Lung (tissue), 13 donors: ENCODE measurements around the gene COPS7A. TPM values are rescaled to one million over a fixed set of nuclear protein-coding genes. Genes with fewer than 3 reads are reported as not detected.

Experiments used
- ATAC-seq: fragments of 200-7000 bp; cut with Tn5 transposase; one replicate; pipeline ENCODE4 v1.9.1; 2020; ENCODE audit warnings: moderate number of reproducible peaks; ENCODE audit not compliant: insufficient read depth, low FRiP score
- DNase-seq, 3 donors: peaks; one replicate each; pipeline ENCODE4 v3.0.0-alpha.2; 2013 to 2017
- H3K27ac ChIP-seq, 2 donors: one replicate each; pipeline ENCODE4 v1.5.1; 2013; ENCODE audit warnings: mild to moderate bottlenecking in 2 of 2, moderate library complexity in 2 of 2, control low read depth in 1 of 2, inconsistent platforms in 1 of 2, low read depth in 1 of 2, low read length in 1 of 2
- H3K27me3 ChIP-seq, 3 donors: one replicate each; pipeline ENCODE4 v1.5.1; 2013; ENCODE audit warnings: low read length in 2 of 3; ENCODE audit not compliant: control insufficient read depth in 3 of 3, insufficient read depth in 3 of 3
- H3K36me3 ChIP-seq, 4 donors: one replicate each; pipeline ENCODE4 v1.5.1; 2013; ENCODE audit warnings: low read length in 4 of 4, mild to moderate bottlenecking in 1 of 4, moderate library complexity in 1 of 4; ENCODE audit not compliant: control insufficient read depth in 4 of 4, insufficient read depth in 4 of 4
- H3K4me1 ChIP-seq, 5 donors: one replicate each; pipeline ENCODE4 v1.5.1; 2013; ENCODE audit warnings: low read length in 5 of 5, mild to moderate bottlenecking in 2 of 5, moderate library complexity in 1 of 5; ENCODE audit not compliant: control insufficient read depth in 5 of 5, insufficient read depth in 5 of 5
- H3K4me3 ChIP-seq: one replicate; pipeline ENCODE4 v1.5.1; 2013; ENCODE audit warnings: mild to moderate bottlenecking, control low read depth, moderate library complexity
- H3K9ac ChIP-seq, 2 donors: one replicate each; pipeline ENCODE4 v1.5.1; 2013; ENCODE audit warnings: low read length in 2 of 2, control low read depth in 1 of 2; ENCODE audit not compliant: insufficient read depth in 1 of 2
- H3K9me3 ChIP-seq, 4 donors: one replicate each; pipeline ENCODE4 v1.5.1; 2013; ENCODE audit warnings: low read length in 3 of 4, mild to moderate bottlenecking in 1 of 4, moderate library complexity in 1 of 4; ENCODE audit not compliant: control insufficient read depth in 4 of 4, insufficient read depth in 3 of 4
- WGBS, 2 donors: extraction: QIAGEN DNeasy Blood & Tissue Kit; methylation state at CpG; one replicate each; pipeline ENCODE4 v1.1.7; 2013; 5-methylcytosine and 5-hydroxymethylcytosine counted together
- polyA plus RNA-seq, 2 donors: library from polyadenylated mRNA; stranded (reverse); fragments of 200-250 nt; gene quantifications; one replicate each; pipeline ENCODE4 v1.2.1, GENCODE V29; 2013
- small RNA-seq: library from RNA; depleted of rRNA; stranded (forward); fragments of <200 nt; gene quantifications from one replicate; pipeline ENCODE3, GENCODE V24; 2014; ENCODE audit warnings: low replicate concordance
- total RNA-seq, 2 donors: library from RNA; depleted of rRNA in 1 of 2; stranded (reverse); fragments of >200 nt in 1 of 2; gene quantifications; one replicate each; pipeline ENCODE4 v1.2.1, GENCODE V29; 2014 to 2021
- TF ChIP-seq, protein P1 (sequence below): IDR thresholded peaks from 2 replicates; pipeline ENCODE4 v1.5.1; 2012; ENCODE audit warnings: mild to moderate bottlenecking; ENCODE audit errors: control extremely low read depth, extremely low read depth
- donor health status: control.
- donor health status: control.
- donor health status: Bipolar disorder and iron deficiency.
- donor health status: healthy.
- donor health status: DM: yes; HTN: yes; CAD: no.

Gene COPS7A
- total and polyA plus RNA-seq, 4 donors, result 40.1 to 74.7 (median 61.2) TPM

DNA sequence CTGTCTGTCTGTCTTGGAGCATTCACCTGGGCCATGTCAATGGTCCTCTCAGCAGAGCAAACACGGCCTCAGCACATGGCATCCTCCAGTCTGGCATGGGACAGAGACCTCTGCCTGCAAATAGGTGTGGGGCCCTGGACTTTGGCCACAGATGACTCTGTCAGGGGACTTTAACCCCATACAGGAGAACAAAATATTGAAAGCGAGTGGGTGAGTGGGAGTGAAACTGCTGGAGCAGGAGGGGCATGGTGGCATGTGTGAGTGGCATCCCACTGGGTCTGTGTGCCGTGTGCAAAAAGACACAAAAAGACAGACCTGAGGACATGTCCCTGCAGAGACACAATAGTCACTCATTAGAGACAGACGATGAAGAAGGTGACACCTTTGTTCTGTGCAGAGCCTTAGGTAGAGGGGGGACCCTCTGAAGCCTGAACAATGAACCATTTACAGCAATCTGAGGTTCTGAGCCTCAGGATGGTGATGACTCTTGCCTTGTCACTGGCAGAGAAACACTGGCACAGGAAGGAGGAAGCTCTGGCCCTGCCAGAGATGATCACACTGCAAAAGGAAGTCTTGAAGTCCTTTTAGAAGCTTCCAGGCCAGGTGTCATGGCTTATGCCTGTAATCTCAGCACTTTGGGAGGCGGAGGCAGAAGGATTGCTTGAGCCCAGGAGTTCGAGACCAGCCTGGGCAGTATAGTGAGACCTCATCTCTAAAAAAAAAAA, 56.0 kb downstream of the COPS7A start:
- H3K27ac ChIP-seq, result no peak overlapping the region
- ATAC-seq, result no peak

DNA sequence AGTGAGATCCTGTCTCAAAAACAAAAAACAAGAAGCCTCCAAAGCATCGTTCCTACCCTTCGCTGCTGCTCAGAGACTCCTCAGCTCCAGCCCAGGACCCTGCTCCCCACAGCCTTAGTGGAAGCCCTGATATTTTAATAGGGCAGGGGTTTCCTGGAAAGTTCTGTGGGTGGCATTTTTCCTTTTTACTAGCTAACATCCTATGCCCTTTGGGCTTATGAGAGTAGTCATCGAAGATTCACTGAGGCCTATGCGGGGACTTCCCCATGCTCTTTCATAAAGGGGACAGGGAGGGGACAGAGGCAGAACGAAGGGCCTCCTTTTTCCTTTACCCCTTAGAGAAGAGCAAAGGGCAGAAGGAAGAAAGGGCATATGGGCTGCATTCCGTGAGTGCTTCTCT, 56.7 kb downstream of the COPS7A start:
- Histone ChIP-seq H3K27ac (no peak overlapping the region), H3K27me3 (no peaks in the 10 kb centered on the region), H3K4me3 (no peak overlapping the region), H3K4me1 (peaks cover 0 to 15% (median 2%) of the 10 kb centered on the region in 5 donors), H3K36me3 (no peaks in the 10 kb centered on the region), H3K9ac (no peak overlapping the region), H3K9me3 (no peaks in the 10 kb centered on the region)
- TF ChIP-seq, protein P1, sequence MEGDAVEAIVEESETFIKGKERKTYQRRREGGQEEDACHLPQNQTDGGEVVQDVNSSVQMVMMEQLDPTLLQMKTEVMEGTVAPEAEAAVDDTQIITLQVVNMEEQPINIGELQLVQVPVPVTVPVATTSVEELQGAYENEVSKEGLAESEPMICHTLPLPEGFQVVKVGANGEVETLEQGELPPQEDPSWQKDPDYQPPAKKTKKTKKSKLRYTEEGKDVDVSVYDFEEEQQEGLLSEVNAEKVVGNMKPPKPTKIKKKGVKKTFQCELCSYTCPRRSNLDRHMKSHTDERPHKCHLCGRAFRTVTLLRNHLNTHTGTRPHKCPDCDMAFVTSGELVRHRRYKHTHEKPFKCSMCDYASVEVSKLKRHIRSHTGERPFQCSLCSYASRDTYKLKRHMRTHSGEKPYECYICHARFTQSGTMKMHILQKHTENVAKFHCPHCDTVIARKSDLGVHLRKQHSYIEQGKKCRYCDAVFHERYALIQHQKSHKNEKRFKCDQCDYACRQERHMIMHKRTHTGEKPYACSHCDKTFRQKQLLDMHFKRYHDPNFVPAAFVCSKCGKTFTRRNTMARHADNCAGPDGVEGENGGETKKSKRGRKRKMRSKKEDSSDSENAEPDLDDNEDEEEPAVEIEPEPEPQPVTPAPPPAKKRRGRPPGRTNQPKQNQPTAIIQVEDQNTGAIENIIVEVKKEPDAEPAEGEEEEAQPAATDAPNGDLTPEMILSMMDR, result no peak
- DNase-seq (no peak), ATAC-seq (no peak)
- WGBS, 2 donors, result 93 to 100% methylated on average over 6 of the region's 6 CpGs

More for the DNA sequence above, 56.0 kb downstream of the COPS7A start:
- H3K27me3 ChIP-seq, result no peaks in the 10 kb centered on the region
- peaks cover 0 to under 1% (median 0%) of the 10 kb centered on the region in 4 donors for H3K36me3 ChIP-seq
- WGBS, 2 donors, result 87 to 91% methylated on average over 6 of the region's 6 CpGs
- DNase-seq, result no peak
- TF ChIP-seq, protein P1, result no peak
- no peak overlapping the region for H3K4me3 ChIP-seq
- H3K9ac ChIP-seq, result no peak overlapping the region
- peaks cover 0 to 15% (median 2%) of the 10 kb centered on the region in 5 donors for H3K4me1 ChIP-seq
- no peaks in the 10 kb centered on the region for H3K9me3 ChIP-seq

Small RNA genes within 50 kb of the gene (small RNA-seq; reads per million reads assigned to genes)
- not detected for gene RNU6-781P

Other genes starting within 250 kb of the COPS7A start
- 100 to 1,000 TPM in 1 of 2 donors, 10 to 100 TPM in 1; 34.5 to 123 TPM for gene MRPL51, start 230.8 kb upstream of the COPS7A start, total RNA-seq
- gene MRPL51, start 230.8 kb upstream of the COPS7A start, polyA plus RNA-seq, result 100 to 1,000 TPM in 1 of 2 donors, 10 to 100 TPM in 1; 80.4 to 103 TPM
- 10 to 100 TPM; 19.8 to 30.7 TPM for gene NCAPD2, start 229.9 kb upstream of the COPS7A start, total RNA-seq
- gene NCAPD2, start 229.9 kb upstream of the COPS7A start, polyA plus RNA-seq, result 10 to 100 TPM in 1 of 2 donors, 1 to 10 TPM in 1; 5.8 to 11.8 TPM
- gene GAPDH, start 189.5 kb upstream of the COPS7A start, total RNA-seq, result 1,000 to 10,000 TPM in 1 of 2 donors, 100 to 1,000 TPM in 1; 843 to 1,983 TPM
- 1,000 to 10,000 TPM; 1,405 to 3,540 TPM for gene GAPDH, start 189.5 kb upstream of the COPS7A start, polyA plus RNA-seq
- 10 to 100 TPM; 10.0 to 25.1 TPM for gene IFFO1, start 168.0 kb upstream of the COPS7A start, total RNA-seq
- 10 to 100 TPM; 24.4 to 26.7 TPM for gene IFFO1, start 168.0 kb upstream of the COPS7A start, polyA plus RNA-seq
- gene NOP2, start 155.8 kb upstream of the COPS7A start, total RNA-seq, result 10 to 100 TPM in 1 of 2 donors, 1 to 10 TPM in 1; 7.9 to 36.0 TPM
- 10 to 100 TPM; 30.7 to 37.6 TPM for gene NOP2, start 155.8 kb upstream of the COPS7A start, polyA plus RNA-seq
- gene CHD4, start 116.7 kb upstream of the COPS7A start, total RNA-seq, result 100 to 1,000 TPM; 198 TPM
- 100 to 1,000 TPM in 1 of 2 donors, 10 to 100 TPM in 1; 82.0 to 182 TPM for gene CHD4, start 116.7 kb upstream of the COPS7A start, polyA plus RNA-seq
- gene LPAR5, start 88.1 kb upstream of the COPS7A start, total RNA-seq, result 1 to 10 TPM; 1.9 to 2.8 TPM
- gene LPAR5, start 88.1 kb upstream of the COPS7A start, polyA plus RNA-seq, result 1 to 10 TPM in 1 of 2 donors, under 1 TPM in 1; 0.51 to 1.2 TPM
- 1 to 10 TPM; 1.6 to 6.1 TPM for gene ACRBP, start 76.6 kb upstream of the COPS7A start, total RNA-seq
- gene ACRBP, start 76.6 kb upstream of the COPS7A start, polyA plus RNA-seq, result 1 to 10 TPM in 1 of 2 donors, under 1 TPM in 1; 0.93 to 8.7 TPM
- 10 to 100 TPM; 22.4 to 74.3 TPM for gene ING4, start 60.9 kb upstream of the COPS7A start, total RNA-seq
- 10 to 100 TPM; 20.3 to 31.7 TPM for gene ING4, start 60.9 kb upstream of the COPS7A start, polyA plus RNA-seq
- gene ZNF384, start 34.7 kb upstream of the COPS7A start, total RNA-seq, result 10 to 100 TPM; 29.2 to 50.8 TPM
- gene ZNF384, start 34.7 kb upstream of the COPS7A start, polyA plus RNA-seq, result 10 to 100 TPM; 29.0 to 34.4 TPM
- 1 to 10 TPM in 1 of 2 donors, under 1 TPM in 1; 0.25 to 1.4 TPM for gene PIANP, start 23.2 kb upstream of the COPS7A start, total RNA-seq
- gene PIANP, start 23.2 kb upstream of the COPS7A start, polyA plus RNA-seq, result under 1 TPM; 0.23 to 0.37 TPM
- gene MLF2, start 29.1 kb downstream of the COPS7A start, total RNA-seq, result 100 to 1,000 TPM in 1 of 2 donors, 10 to 100 TPM in 1; 95.9 to 160 TPM
- 100 to 1,000 TPM; 169 to 171 TPM for gene MLF2, start 29.1 kb downstream of the COPS7A start, polyA plus RNA-seq
- 100 to 1,000 TPM in 1 of 2 donors, 10 to 100 TPM in 1; 65.6 to 301 TPM for gene PTMS, start 42.3 kb downstream of the COPS7A start, total RNA-seq
- gene PTMS, start 42.3 kb downstream of the COPS7A start, polyA plus RNA-seq, result 100 to 1,000 TPM; 196 to 801 TPM
- gene LAG3, start 48.5 kb downstream of the COPS7A start, total RNA-seq, result 1 to 10 TPM in 1 of 2 donors, under 1 TPM in 1; 0.82 to 1.7 TPM
- gene LAG3, start 48.5 kb downstream of the COPS7A start, polyA plus RNA-seq, result 1 to 10 TPM; 1.2 to 1.7 TPM
- gene CD4, start 65.5 kb downstream of the COPS7A start, total RNA-seq, result 10 to 100 TPM; 60.6 to 83.7 TPM
- gene CD4, start 65.5 kb downstream of the COPS7A start, polyA plus RNA-seq, result 10 to 100 TPM; 20.6 to 45.5 TPM
- gene GPR162, start 97.8 kb downstream of the COPS7A start, total RNA-seq, result 10 to 100 TPM; 23.4 to 36.0 TPM
- 10 to 100 TPM; 22.8 to 24.6 TPM for gene GPR162, start 97.8 kb downstream of the COPS7A start, polyA plus RNA-seq
- gene P3H3, start 104.4 kb downstream of the COPS7A start, total RNA-seq, result 10 to 100 TPM; 16.1 to 23.3 TPM
- 10 to 100 TPM in 1 of 2 donors, 1 to 10 TPM in 1; 9.3 to 12.2 TPM for gene P3H3, start 104.4 kb downstream of the COPS7A start, polyA plus RNA-seq
- 1 to 10 TPM; 1.3 to 3.3 TPM for gene GNB3, start 116.9 kb downstream of the COPS7A start, total RNA-seq
- 1 to 10 TPM; 1.2 to 2.0 TPM for gene GNB3, start 116.9 kb downstream of the COPS7A start, polyA plus RNA-seq
- gene CDCA3, start 127.2 kb downstream of the COPS7A start, total RNA-seq, result 1 to 10 TPM; 1.3 to 3.5 TPM
- 1 to 10 TPM; 2.2 to 4.1 TPM for gene CDCA3, start 127.2 kb downstream of the COPS7A start, polyA plus RNA-seq
- gene USP5, start 128.1 kb downstream of the COPS7A start, total RNA-seq, result 10 to 100 TPM; 35.3 to 92.1 TPM
- 10 to 100 TPM; 24.8 to 38.1 TPM for gene USP5, start 128.1 kb downstream of the COPS7A start, polyA plus RNA-seq
- 100 to 1,000 TPM; 256 to 507 TPM for gene TPI1, start 143.5 kb downstream of the COPS7A start, total RNA-seq
- 1,000 to 10,000 TPM in 1 of 2 donors, 100 to 1,000 TPM in 1; 362 to 1,097 TPM for gene TPI1, start 143.5 kb downstream of the COPS7A start, polyA plus RNA-seq
- gene SPSB2, start 149.3 kb downstream of the COPS7A start, total RNA-seq, result 10 to 100 TPM; 25.3 to 37.5 TPM
- 10 to 100 TPM; 21.0 to 39.8 TPM for gene SPSB2, start 149.3 kb downstream of the COPS7A start, polyA plus RNA-seq
- gene LRRC23, start 180.8 kb downstream of the COPS7A start, total RNA-seq, result 10 to 100 TPM; 48.7 to 61.0 TPM
- gene LRRC23, start 180.8 kb downstream of the COPS7A start, polyA plus RNA-seq, result 10 to 100 TPM; 29.6 to 35.5 TPM
- gene ENO2, start 190.5 kb downstream of the COPS7A start, total RNA-seq, result 10 to 100 TPM; 14.4 to 41.9 TPM
- gene ENO2, start 190.5 kb downstream of the COPS7A start, polyA plus RNA-seq, result 10 to 100 TPM; 26.8 to 34.8 TPM
- gene ATN1, start 203.9 kb downstream of the COPS7A start, total RNA-seq, result 100 to 1,000 TPM in 1 of 2 donors, 10 to 100 TPM in 1; 72.1 to 113 TPM
- 10 to 100 TPM; 63.5 to 87.5 TPM for gene ATN1, start 203.9 kb downstream of the COPS7A start, polyA plus RNA-seq
- gene RNU7-1, start 219.8 kb downstream of the COPS7A start, total RNA-seq, result not detected
- gene RNU7-1, start 219.8 kb downstream of the COPS7A start, polyA plus RNA-seq, result not detected
- 100 to 1,000 TPM in 1 of 2 donors, 10 to 100 TPM in 1; 92.9 to 196 TPM for gene C12orf57, start 220.0 kb downstream of the COPS7A start, total RNA-seq
- 100 to 1,000 TPM; 370 to 437 TPM for gene C12orf57, start 220.0 kb downstream of the COPS7A start, polyA plus RNA-seq
- gene PTPN6, start 227.3 kb downstream of the COPS7A start, total RNA-seq, result 100 to 1,000 TPM in 1 of 2 donors, 10 to 100 TPM in 1; 38.2 to 140 TPM
- 100 to 1,000 TPM; 201 to 222 TPM for gene PTPN6, start 227.3 kb downstream of the COPS7A start, polyA plus RNA-seq
- gene PHB2, start 246.6 kb downstream of the COPS7A start, total RNA-seq, result 100 to 1,000 TPM; 103 to 154 TPM
- gene PHB2, start 246.6 kb downstream of the COPS7A start, polyA plus RNA-seq, result 100 to 1,000 TPM; 129 to 149 TPM
- 10 to 100 TPM; 25.2 to 56.3 TPM for gene EMG1, start 246.9 kb downstream of the COPS7A start, total RNA-seq
- 10 to 100 TPM; 38.6 to 42.0 TPM for gene EMG1, start 246.9 kb downstream of the COPS7A start, polyA plus RNA-seq